ENCODE measurements around the gene C2orf81. TPM values are rescaled to one million over a fixed set of nuclear protein-coding genes. Genes with fewer than 3 reads are reported as not detected.

Gene C2orf81
- total RNA-seq, 1 experiment from 2014 or later: 2.9 TPM

GRCh38 chr2:74454654-74455511 is 33.5 kb upstream of the C2orf81 start, which contains the start of gene INO80B (continued):
- TF ChIP-seq, protein P1, sequence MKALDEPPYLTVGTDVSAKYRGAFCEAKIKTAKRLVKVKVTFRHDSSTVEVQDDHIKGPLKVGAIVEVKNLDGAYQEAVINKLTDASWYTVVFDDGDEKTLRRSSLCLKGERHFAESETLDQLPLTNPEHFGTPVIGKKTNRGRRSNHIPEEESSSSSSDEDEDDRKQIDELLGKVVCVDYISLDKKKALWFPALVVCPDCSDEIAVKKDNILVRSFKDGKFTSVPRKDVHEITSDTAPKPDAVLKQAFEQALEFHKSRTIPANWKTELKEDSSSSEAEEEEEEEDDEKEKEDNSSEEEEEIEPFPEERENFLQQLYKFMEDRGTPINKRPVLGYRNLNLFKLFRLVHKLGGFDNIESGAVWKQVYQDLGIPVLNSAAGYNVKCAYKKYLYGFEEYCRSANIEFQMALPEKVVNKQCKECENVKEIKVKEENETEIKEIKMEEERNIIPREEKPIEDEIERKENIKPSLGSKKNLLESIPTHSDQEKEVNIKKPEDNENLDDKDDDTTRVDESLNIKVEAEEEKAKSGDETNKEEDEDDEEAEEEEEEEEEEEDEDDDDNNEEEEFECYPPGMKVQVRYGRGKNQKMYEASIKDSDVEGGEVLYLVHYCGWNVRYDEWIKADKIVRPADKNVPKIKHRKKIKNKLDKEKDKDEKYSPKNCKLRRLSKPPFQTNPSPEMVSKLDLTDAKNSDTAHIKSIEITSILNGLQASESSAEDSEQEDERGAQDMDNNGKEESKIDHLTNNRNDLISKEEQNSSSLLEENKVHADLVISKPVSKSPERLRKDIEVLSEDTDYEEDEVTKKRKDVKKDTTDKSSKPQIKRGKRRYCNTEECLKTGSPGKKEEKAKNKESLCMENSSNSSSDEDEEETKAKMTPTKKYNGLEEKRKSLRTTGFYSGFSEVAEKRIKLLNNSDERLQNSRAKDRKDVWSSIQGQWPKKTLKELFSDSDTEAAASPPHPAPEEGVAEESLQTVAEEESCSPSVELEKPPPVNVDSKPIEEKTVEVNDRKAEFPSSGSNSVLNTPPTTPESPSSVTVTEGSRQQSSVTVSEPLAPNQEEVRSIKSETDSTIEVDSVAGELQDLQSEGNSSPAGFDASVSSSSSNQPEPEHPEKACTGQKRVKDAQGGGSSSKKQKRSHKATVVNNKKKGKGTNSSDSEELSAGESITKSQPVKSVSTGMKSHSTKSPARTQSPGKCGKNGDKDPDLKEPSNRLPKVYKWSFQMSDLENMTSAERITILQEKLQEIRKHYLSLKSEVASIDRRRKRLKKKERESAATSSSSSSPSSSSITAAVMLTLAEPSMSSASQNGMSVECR (CRISPR knock-in tag; IDR thresholded peaks at IDR 0.05; ENCODE audit: borderline replicate concordance): peak; percentile 72; the same call in 1 of the 2 replicates
- TF ChIP-seq NR2C2 (CRISPR knock-in tag; IDR thresholded peaks at IDR 0.05): peak; percentile 89
- TF ChIP-seq ZNF138 (CRISPR knock-in tag; conservative IDR thresholded peaks at IDR 0.05): no peak
- TF ChIP-seq ZNF317 (CRISPR knock-in tag; IDR thresholded peaks at IDR 0.05; ENCODE audit: borderline replicate concordance, low read depth): no peak
- TF ChIP-seq CREM (CRISPR knock-in tag; IDR thresholded peaks at IDR 0.05): peak; percentile 66; the same call in 1 of the 2 replicates
- TF ChIP-seq NR1H2 (CRISPR knock-in tag; IDR thresholded peaks at IDR 0.05): no peak
- no peak for TF ChIP-seq FOXP1 (CRISPR knock-in tag; IDR thresholded peaks at IDR 0.05; ENCODE audit: borderline replicate concordance)
- TF ChIP-seq MXD4 (CRISPR knock-in tag; IDR thresholded peaks at IDR 0.05; ENCODE audit: borderline replicate concordance): no peak
- TF ChIP-seq ZBTB21 (CRISPR knock-in tag; IDR thresholded peaks at IDR 0.05; ENCODE audit: borderline replicate concordance): no peak

GRCh38 chr2:74450570-74451190 is 29.3 kb upstream of the C2orf81 start:
- H3K9me3 Mint-ChIP-seq: no peaks in the 10 kb centered on the region
- TF ChIP-seq ZNF416 (CRISPR knock-in tag; IDR thresholded peaks at IDR 0.05) (no peak), ZNF396 (CRISPR knock-in tag; IDR thresholded peaks at IDR 0.05; ENCODE audit: borderline replicate concordance) (no peak), ZBTB43 (CRISPR knock-in tag; IDR thresholded peaks at IDR 0.05) (no peak), PRRX2 (CRISPR knock-in tag; IDR thresholded peaks at IDR 0.05) (no peak), NFYB (CRISPR knock-in tag; conservative IDR thresholded peaks at IDR 0.05; ENCODE audit: low read depth) (no peak), ETV6 (CRISPR knock-in tag; IDR thresholded peaks at IDR 0.05) (no peak), TCF7 (CRISPR knock-in tag; IDR thresholded peaks at IDR 0.05; ENCODE audit: low read depth) (no peak), ESRRA (CRISPR knock-in tag; IDR thresholded peaks at IDR 0.05; ENCODE audit: borderline replicate concordance) (no peak), ZNF671 (CRISPR knock-in tag; IDR thresholded peaks at IDR 0.05) (no peak), ELF4 (CRISPR knock-in tag; IDR thresholded peaks at IDR 0.05; ENCODE audit: low read depth) (no peak), ZNF232 (CRISPR knock-in tag; IDR thresholded peaks at IDR 0.05) (no peak), JAZF1 (CRISPR knock-in tag; IDR thresholded peaks at IDR 0.05) (no peak)
- TF ChIP-seq, protein P2, sequence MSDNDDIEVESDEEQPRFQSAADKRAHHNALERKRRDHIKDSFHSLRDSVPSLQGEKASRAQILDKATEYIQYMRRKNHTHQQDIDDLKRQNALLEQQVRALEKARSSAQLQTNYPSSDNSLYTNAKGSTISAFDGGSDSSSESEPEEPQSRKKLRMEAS (CRISPR knock-in tag; IDR thresholded peaks at IDR 0.05): no peak
- TF ChIP-seq, protein P3, sequence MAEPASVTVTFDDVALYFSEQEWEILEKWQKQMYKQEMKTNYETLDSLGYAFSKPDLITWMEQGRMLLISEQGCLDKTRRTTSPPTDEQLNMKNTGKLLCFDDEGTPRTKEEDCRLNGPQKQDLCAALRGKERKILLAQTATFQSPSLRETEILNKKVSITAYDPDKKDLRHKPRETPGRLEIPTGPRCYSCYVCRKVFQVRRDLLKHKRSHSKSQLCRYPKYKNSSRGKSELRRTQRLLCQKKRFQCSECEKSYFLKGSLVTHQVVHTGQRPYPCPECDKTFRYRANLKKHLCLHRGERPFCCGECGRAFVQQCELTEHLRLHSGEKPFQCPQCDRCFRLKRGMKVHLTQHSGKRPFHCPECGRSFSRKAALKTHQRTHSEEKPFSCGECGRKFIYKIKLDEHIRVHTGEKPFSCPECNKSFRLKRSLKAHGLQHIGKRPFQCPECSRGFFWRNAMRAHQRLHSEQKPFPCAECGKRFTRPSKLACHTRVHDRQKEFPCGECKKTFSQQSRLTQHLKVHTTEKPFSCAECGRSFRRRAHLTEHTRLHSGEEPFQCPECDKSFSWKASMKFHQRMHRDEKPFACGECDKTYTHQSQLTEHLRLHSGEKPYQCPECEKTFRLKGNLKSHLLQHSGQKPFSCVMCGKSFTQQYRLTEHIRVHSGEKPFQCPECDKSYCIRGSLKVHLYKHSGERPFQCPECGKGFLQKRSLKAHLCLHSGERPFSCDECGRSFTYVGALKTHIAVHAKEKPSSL (CRISPR knock-in tag; conservative IDR thresholded peaks at IDR 0.05): no peak
- TF ChIP-seq, protein P4, sequence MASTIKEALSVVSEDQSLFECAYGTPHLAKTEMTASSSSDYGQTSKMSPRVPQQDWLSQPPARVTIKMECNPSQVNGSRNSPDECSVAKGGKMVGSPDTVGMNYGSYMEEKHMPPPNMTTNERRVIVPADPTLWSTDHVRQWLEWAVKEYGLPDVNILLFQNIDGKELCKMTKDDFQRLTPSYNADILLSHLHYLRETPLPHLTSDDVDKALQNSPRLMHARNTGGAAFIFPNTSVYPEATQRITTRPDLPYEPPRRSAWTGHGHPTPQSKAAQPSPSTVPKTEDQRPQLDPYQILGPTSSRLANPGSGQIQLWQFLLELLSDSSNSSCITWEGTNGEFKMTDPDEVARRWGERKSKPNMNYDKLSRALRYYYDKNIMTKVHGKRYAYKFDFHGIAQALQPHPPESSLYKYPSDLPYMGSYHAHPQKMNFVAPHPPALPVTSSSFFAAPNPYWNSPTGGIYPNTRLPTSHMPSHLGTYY (CRISPR knock-in tag; IDR thresholded peaks at IDR 0.05): no peak
- TF ChIP-seq, protein P5, sequence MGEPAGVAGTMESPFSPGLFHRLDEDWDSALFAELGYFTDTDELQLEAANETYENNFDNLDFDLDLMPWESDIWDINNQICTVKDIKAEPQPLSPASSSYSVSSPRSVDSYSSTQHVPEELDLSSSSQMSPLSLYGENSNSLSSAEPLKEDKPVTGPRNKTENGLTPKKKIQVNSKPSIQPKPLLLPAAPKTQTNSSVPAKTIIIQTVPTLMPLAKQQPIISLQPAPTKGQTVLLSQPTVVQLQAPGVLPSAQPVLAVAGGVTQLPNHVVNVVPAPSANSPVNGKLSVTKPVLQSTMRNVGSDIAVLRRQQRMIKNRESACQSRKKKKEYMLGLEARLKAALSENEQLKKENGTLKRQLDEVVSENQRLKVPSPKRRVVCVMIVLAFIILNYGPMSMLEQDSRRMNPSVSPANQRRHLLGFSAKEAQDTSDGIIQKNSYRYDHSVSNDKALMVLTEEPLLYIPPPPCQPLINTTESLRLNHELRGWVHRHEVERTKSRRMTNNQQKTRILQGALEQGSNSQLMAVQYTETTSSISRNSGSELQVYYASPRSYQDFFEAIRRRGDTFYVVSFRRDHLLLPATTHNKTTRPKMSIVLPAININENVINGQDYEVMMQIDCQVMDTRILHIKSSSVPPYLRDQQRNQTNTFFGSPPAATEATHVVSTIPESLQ (CRISPR knock-in tag; IDR thresholded peaks at IDR 0.05): no peak
- peaks cover 16% of the 10 kb centered on the region for H3K4me1 Mint-ChIP-seq
- H3K36me3 Mint-ChIP-seq: no peaks in the 10 kb centered on the region
- peaks cover 9% of the 10 kb centered on the region for H3K27me3 Mint-ChIP-seq (ENCODE audit: low read depth)
- H3K4me3 Mint-ChIP-seq: no peak overlapping the region
- ChIA-PET CTCF (no interaction called here), POLR2A (no interaction called here)
- ATAC-seq (no peak), DNase-seq (ENCODE audit: low spot score) (no peak)
- H3K27ac Mint-ChIP-seq: no peak overlapping the region

All from WTC11 (cell line).